ENCODE data around the gene NME9.

- TF ChIP-seq JUND (IDR thresholded peaks at IDR 0.05) (no peak), CTCF (IDR thresholded peaks at IDR 0.05; ENCODE audit: low read depth, low read length, missing input control) (no peak), RAD21 (IDR thresholded peaks at IDR 0.05) (no peak), YY1 (IDR thresholded peaks at IDR 0.05) (no peak), MAX (IDR thresholded peaks at IDR 0.05) (no peak), EGR1 (IDR thresholded peaks at IDR 0.05; ENCODE audit: low read depth in 2 of 2) (no peak), GABPA (IDR thresholded peaks at IDR 0.05 in 1 of 2, conservative IDR thresholded peaks at IDR 0.05 in 1 of 2) (no peak), SP1 (IDR thresholded peaks at IDR 0.05) (no peak), FOXA1 (IDR thresholded peaks at IDR 0.05) (no peak), TAF1 (conservative IDR thresholded peaks at IDR 0.05) (no peak), RXRA (IDR thresholded peaks at IDR 0.05) (no peak), NR2F2 (IDR thresholded peaks at IDR 0.05) (no peak)
- TF ChIP-seq, protein P1, sequence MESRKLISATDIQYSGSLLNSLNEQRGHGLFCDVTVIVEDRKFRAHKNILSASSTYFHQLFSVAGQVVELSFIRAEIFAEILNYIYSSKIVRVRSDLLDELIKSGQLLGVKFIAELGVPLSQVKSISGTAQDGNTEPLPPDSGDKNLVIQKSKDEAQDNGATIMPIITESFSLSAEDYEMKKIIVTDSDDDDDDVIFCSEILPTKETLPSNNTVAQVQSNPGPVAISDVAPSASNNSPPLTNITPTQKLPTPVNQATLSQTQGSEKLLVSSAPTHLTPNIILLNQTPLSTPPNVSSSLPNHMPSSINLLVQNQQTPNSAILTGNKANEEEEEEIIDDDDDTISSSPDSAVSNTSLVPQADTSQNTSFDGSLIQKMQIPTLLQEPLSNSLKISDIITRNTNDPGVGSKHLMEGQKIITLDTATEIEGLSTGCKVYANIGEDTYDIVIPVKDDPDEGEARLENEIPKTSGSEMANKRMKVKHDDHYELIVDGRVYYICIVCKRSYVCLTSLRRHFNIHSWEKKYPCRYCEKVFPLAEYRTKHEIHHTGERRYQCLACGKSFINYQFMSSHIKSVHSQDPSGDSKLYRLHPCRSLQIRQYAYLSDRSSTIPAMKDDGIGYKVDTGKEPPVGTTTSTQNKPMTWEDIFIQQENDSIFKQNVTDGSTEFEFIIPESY (IDR thresholded peaks at IDR 0.05): no peak
- TF ChIP-seq, protein P2, sequence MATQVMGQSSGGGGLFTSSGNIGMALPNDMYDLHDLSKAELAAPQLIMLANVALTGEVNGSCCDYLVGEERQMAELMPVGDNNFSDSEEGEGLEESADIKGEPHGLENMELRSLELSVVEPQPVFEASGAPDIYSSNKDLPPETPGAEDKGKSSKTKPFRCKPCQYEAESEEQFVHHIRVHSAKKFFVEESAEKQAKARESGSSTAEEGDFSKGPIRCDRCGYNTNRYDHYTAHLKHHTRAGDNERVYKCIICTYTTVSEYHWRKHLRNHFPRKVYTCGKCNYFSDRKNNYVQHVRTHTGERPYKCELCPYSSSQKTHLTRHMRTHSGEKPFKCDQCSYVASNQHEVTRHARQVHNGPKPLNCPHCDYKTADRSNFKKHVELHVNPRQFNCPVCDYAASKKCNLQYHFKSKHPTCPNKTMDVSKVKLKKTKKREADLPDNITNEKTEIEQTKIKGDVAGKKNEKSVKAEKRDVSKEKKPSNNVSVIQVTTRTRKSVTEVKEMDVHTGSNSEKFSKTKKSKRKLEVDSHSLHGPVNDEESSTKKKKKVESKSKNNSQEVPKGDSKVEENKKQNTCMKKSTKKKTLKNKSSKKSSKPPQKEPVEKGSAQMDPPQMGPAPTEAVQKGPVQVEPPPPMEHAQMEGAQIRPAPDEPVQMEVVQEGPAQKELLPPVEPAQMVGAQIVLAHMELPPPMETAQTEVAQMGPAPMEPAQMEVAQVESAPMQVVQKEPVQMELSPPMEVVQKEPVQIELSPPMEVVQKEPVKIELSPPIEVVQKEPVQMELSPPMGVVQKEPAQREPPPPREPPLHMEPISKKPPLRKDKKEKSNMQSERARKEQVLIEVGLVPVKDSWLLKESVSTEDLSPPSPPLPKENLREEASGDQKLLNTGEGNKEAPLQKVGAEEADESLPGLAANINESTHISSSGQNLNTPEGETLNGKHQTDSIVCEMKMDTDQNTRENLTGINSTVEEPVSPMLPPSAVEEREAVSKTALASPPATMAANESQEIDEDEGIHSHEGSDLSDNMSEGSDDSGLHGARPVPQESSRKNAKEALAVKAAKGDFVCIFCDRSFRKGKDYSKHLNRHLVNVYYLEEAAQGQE (IDR thresholded peaks at IDR 0.05): no peak
Observed at GRCh38 chr3:138296639-138297038, 33.0 kb downstream of the NME9 start.

Measured in liver (tissue), 3 donors.